Stomach (tissue), 9 donors: ENCODE data around the gene OR8B12. TPM values are rescaled to one million over a fixed set of nuclear protein-coding genes. Genes with fewer than 3 reads are reported as not detected.

ENCODE experiments used
- DNase-seq, 2 donors: peaks; one replicate each; pipeline versions ENCODE4 v3.0.0 to v3.0.0-alpha.2; 2013 to 2019
- H3K27ac ChIP-seq, 5 donors: fragments of 200-600 bp in 4 of 5; sonication (generic) in 4 of 5; one replicate each; pipeline ENCODE4 v1.5.1; 2013 to 2019; ENCODE audit warnings: mild to moderate bottlenecking in 1 of 5, moderate library complexity in 1 of 5
- H3K27me3 ChIP-seq, 3 donors: fragments of 200-600 bp; sonication (generic); one replicate each; pipeline ENCODE4 v1.5.1; 2017 to 2019; ENCODE audit warnings: mixed run types in 1 of 3
- H3K36me3 ChIP-seq, 4 donors: fragments of 200-600 bp; sonication (generic); 1 replicate in 3 of 4; 2 replicates in 1 of 4; pipeline ENCODE4 v1.5.1; 2016 to 2019
- H3K4me1 ChIP-seq, 4 donors: fragments of 200-600 bp; sonication (generic); one replicate each; pipeline ENCODE4 v1.5.1; 2016 to 2019
- H3K4me3 ChIP-seq, 4 donors: fragments of 200-600 bp; sonication (generic) in 3 of 4; one replicate each; pipeline ENCODE4 v1.5.1; 2016 to 2019; ENCODE audit warnings: mild to moderate bottlenecking in 1 of 4
- H3K9me3 ChIP-seq, 4 donors: fragments of 200-600 bp; sonication (generic); one replicate each; pipeline ENCODE4 v1.5.1; 2016 to 2019
- CTCF ChIP-seq, 7 experiments: fragments of 450-650 bp in 4 of 7; fragments of 200-600 bp in 3 of 7; sonication (generic) in 3 of 7; IDR thresholded peaks; one replicate each; pipeline ENCODE4 v1.5.1; 2016 to 2019; ENCODE audit warnings: antibody characterized with exemption in 7 of 7, control low read depth in 2 of 7, mild to moderate bottlenecking in 1 of 7
- EP300 ChIP-seq: sonication (generic); formaldehyde crosslinking; IDR thresholded peaks from one replicate; pipeline ENCODE4 v1.6.1; 2017; ENCODE audit warnings: antibody characterized with exemption
- POLR2A ChIP-seq, 4 donors: fragments of 450-650 bp; IDR thresholded peaks; one replicate each; pipeline ENCODE4 v1.6.1; 2016; ENCODE audit warnings: antibody characterized with exemption in 4 of 4, control low read depth in 2 of 4, mild to moderate bottlenecking in 1 of 4, moderate library complexity in 1 of 4
- POLR2AphosphoS5 ChIP-seq, 3 donors: sonication (generic); formaldehyde crosslinking; IDR thresholded peaks; one replicate each; pipeline ENCODE4 v1.6.1; 2016; ENCODE audit warnings: antibody characterized with exemption in 3 of 3
- WGBS, 5 donors: extraction: QIAGEN DNeasy Blood & Tissue Kit in 3 of 5; methylation state at CpG; one replicate each; pipeline versions ENCODE4 v1.1.5 to v1.1.7; 2013 to 2018; 5-methylcytosine and 5-hydroxymethylcytosine counted together
- intact Hi-C: fragments of 100-400 bp; cut with DNase I; formaldehyde crosslinking; loops from one replicate; pipeline ENCODE4 v1.15.1; 2023; ENCODE audit warnings: low total_unique reads
- polyA plus RNA-seq, 3 donors: library from polyadenylated mRNA; stranded (reverse); fragments of 200-250 nt; gene quantifications; one replicate each; pipeline ENCODE4 v1.2.3, GENCODE V29; 2013
- total RNA-seq, 5 donors: library from RNA; depleted of rRNA; stranded (reverse); fragments of >200 nt; gene quantifications; one replicate each; pipeline versions ENCODE4 v1.1.0 to v1.2.3, GENCODE V29; 2014 to 2016
- donor health status: healthy with polysubstance abuse.
- donor health status: Bipolar disorder and iron deficiency.
- donor health status: healthy.

OR8B12 gene
- total and polyA plus RNA-seq, 8 donors: not detected

DNA sequence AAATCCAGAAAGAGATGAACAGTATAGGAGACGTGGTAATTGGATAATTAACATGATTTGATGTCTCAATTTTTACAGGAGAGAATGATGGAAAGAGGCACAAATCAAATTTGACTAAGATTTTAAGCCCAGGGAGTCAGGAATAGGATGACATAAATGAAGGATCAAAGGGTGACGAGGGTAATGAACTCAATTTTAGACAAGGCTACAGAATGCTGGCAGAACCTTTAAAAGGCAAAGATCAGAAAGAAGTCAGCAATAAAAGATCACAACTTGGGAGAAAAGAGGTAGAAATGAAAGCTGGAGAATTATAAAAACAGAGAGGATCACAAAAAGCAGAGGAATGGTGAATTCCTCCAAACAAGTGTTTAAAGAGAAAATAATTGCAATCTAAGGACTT lies 13.4 kb upstream of the OR8B12 start:
- intact Hi-C loops: no loop called here
- TF ChIP-seq EP300: no peak
- TF ChIP-seq CTCF (IDR thresholded peaks at IDR 0.05): no peak
- no peak for TF ChIP-seq POLR2A (IDR thresholded peaks at IDR 0.05)
- TF ChIP-seq POLR2AphosphoS5 (IDR thresholded peaks at IDR 0.05): no peak
- WGBS, 5 donors: 47 to 61% (median 53%) methylated on average over 2 of the region's 2 CpGs

GRCh38 chr11:124551987-124552386 lies 8.5 kb upstream of the OR8B12 start:
- no peaks in the 10 kb centered on the region for H3K4me1 ChIP-seq
- H3K27me3 ChIP-seq: no peaks in the 10 kb centered on the region
- no peak overlapping the region for H3K4me3 ChIP-seq
- intact Hi-C loops: no loop called here
- no peak for TF ChIP-seq POLR2AphosphoS5 (IDR thresholded peaks at IDR 0.05)
- TF ChIP-seq CTCF (IDR thresholded peaks at IDR 0.05): no peak
- no peak for TF ChIP-seq POLR2A (IDR thresholded peaks at IDR 0.05)
- no peak for TF ChIP-seq EP300
- 77 to 91% (median 89%) methylated on average over 4 of the region's 4 CpGs for WGBS, 5 donors
- no peaks in the 10 kb centered on the region for H3K36me3 ChIP-seq
- H3K27ac ChIP-seq: no peak overlapping the region
- H3K9me3 ChIP-seq: no peaks in the 10 kb centered on the region
- DNase-seq: no peak

More for the DNA sequence above, 13.4 kb upstream of the OR8B12 start:
- Histone ChIP-seq H3K4me3 (no peak overlapping the region), H3K36me3 (no peaks in the 10 kb centered on the region), H3K4me1 (no peaks in the 10 kb centered on the region), H3K27ac (no peak overlapping the region), H3K27me3 (peaks cover 0 to 4% (median 0%) of the 10 kb centered on the region in 3 donors), H3K9me3 (no peaks in the 10 kb centered on the region)
- no peak for DNase-seq

GRCh38 chr11:124551189-124551588 lies 7.7 kb upstream of the OR8B12 start:
- H3K36me3 ChIP-seq: no peaks in the 10 kb centered on the region
- no peaks in the 10 kb centered on the region for H3K27me3 ChIP-seq
- 77 to 82% (median 79%) methylated on average over 6 of the region's 6 CpGs for WGBS, 5 donors
- H3K4me3 ChIP-seq: no peak overlapping the region
- H3K27ac ChIP-seq: no peak overlapping the region
- TF ChIP-seq POLR2A (IDR thresholded peaks at IDR 0.05): no peak
- no peaks in the 10 kb centered on the region for H3K4me1 ChIP-seq
- DNase-seq: no peak
- intact Hi-C loops: no loop called here
- H3K9me3 ChIP-seq: no peaks in the 10 kb centered on the region

DNA sequence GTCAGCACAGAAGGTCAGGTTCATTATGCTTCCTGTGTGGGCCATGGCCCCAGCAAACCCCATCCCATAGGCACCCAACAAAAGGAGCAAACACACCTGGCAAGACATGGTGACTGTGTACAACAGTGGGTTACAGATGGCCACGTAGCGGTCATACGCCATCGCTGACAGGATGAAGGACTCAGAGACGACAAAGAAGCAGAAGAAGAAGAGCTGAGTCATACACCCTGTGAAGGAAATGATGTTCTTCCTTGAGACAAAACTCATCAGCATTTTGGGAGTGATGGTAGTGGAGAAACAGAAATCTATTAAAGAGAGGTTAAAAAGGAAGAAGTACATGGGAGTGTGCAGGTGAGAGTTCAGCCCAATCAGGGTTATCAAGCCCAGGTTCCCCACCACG lies 309 bp downstream of the OR8B12 start:
- no peak overlapping the region for H3K4me3 ChIP-seq
- H3K36me3 ChIP-seq: no peaks in the 10 kb centered on the region
- H3K9me3 ChIP-seq: no peaks in the 10 kb centered on the region
- 75 to 86% (median 84%) methylated on average over 6 of the region's 6 CpGs for WGBS, 5 donors
- H3K4me1 ChIP-seq: no peaks in the 10 kb centered on the region
- H3K27me3 ChIP-seq: no peaks in the 10 kb centered on the region
- intact Hi-C loops: no loop called here
- no peak overlapping the region for H3K27ac ChIP-seq
- TF ChIP-seq EP300: no peak
- no peak for TF ChIP-seq POLR2A (IDR thresholded peaks at IDR 0.05)
- no peak for TF ChIP-seq CTCF (IDR thresholded peaks at IDR 0.05)
- TF ChIP-seq POLR2AphosphoS5 (IDR thresholded peaks at IDR 0.05): no peak
- DNase-seq: no peak

DNA sequence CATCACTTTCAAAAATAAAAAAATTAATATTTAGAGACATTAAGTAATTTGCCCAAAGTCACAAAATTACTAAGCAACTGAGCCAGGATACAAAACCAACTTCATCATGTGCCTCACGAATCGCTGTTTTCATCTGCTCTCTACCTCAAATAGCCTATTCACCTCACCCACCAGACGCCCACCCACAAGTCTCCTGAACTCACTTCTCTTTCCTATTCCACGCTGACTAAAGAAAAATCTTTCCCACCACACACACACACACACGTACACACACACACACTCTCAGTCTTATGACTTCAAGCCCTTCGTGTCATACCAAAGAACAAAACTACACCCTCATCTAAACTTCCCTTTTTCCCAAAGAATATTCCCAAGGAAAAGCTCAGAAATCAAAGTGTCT lies 2.2 kb downstream of the OR8B12 start:
- no peak overlapping the region for H3K27ac ChIP-seq
- H3K4me3 ChIP-seq: no peak overlapping the region

More for the DNA sequence above, 2.2 kb downstream of the OR8B12 start:
- no peak for DNase-seq
- WGBS, 5 donors: 73 to 84% (median 77%) methylated on average over 6 of the region's 6 CpGs
- Histone ChIP-seq H3K27me3 (no peaks in the 10 kb centered on the region), H3K9me3 (no peaks in the 10 kb centered on the region), H3K4me1 (no peaks in the 10 kb centered on the region), H3K36me3 (no peaks in the 10 kb centered on the region)
- intact Hi-C loops: no loop called here
- TF ChIP-seq POLR2AphosphoS5 (IDR thresholded peaks at IDR 0.05) (no peak), EP300 (no peak), POLR2A (IDR thresholded peaks at IDR 0.05) (no peak), CTCF (IDR thresholded peaks at IDR 0.05) (no peak)
